Mucosa of rectum (tissue), 2 donors: Measurements from ENCODE around the gene AKAP10.
A peak's percentile ranks its signal among the peaks of the same experiment; 100 is the strongest.

Experiments used
- H3K27ac ChIP-seq, 2 donors: one replicate each; pipeline ENCODE4 v1.7.0; 2013; ENCODE audit warnings: inconsistent platforms in 2 of 2, low read depth in 2 of 2, low read length in 2 of 2
- H3K27me3 ChIP-seq, 2 donors: one replicate each; pipeline ENCODE4 v1.7.0; 2013; ENCODE audit warnings: low read length in 2 of 2; ENCODE audit not compliant: control insufficient read depth in 2 of 2, insufficient read depth in 2 of 2
- H3K36me3 ChIP-seq, 2 donors: one replicate each; pipeline ENCODE4 v1.7.0; 2013; ENCODE audit warnings: low read length in 2 of 2; ENCODE audit not compliant: control insufficient read depth in 2 of 2, insufficient read depth in 2 of 2
- H3K4me1 ChIP-seq, 2 donors: one replicate each; pipeline ENCODE4 v1.7.0; 2013; ENCODE audit warnings: low read length in 2 of 2, mild to moderate bottlenecking in 1 of 2; ENCODE audit not compliant: control insufficient read depth in 2 of 2, insufficient read depth in 2 of 2
- H3K4me3 ChIP-seq, 2 donors: one replicate each; pipeline ENCODE4 v1.7.0; 2013; ENCODE audit warnings: low read length in 2 of 2
- H3K9ac ChIP-seq, 2 donors: one replicate each; pipeline ENCODE4 v1.7.0; 2013; ENCODE audit warnings: low read length in 2 of 2, low read depth in 1 of 2, mild to moderate bottlenecking in 1 of 2
- H3K9me3 ChIP-seq, 2 donors: one replicate each; pipeline ENCODE4 v1.7.0; 2013; ENCODE audit warnings: low read length in 2 of 2; ENCODE audit not compliant: control insufficient read depth in 2 of 2
- donor health status: healthy.
- donor health status: Normal muscosa, but diverticular disease.

Gene AKAP10

DNA sequence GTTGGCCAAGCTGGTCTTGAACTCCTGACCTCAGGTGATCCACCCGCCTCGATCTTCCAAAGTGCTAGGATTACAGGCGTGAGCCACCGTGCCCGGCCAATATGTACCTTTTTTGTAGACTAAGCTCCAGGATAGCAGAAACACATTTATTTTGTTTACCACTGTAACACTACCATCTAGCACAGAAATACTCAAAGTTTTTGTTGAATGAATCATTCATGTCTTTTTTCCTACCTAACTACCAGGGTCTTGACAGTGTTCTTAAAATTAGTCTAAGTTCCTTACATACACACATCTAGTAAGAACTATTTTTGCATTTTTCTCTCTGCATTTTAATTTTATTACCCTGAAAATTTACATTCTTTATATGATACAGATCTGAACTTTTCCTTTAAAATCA, 44.4 kb downstream of the AKAP10 start:
- H3K9me3 ChIP-seq, result no peaks in the 10 kb centered on the region
- no peak overlapping the region for H3K27ac ChIP-seq
- no peaks in the 10 kb centered on the region for H3K4me1 ChIP-seq
- H3K36me3 ChIP-seq, result peaks cover 32 to 54% of the 10 kb centered on the region in 2 donors
- H3K4me3 ChIP-seq, result no peak overlapping the region
- no peaks in the 10 kb centered on the region for H3K27me3 ChIP-seq
- no peak overlapping the region for H3K9ac ChIP-seq

DNA sequence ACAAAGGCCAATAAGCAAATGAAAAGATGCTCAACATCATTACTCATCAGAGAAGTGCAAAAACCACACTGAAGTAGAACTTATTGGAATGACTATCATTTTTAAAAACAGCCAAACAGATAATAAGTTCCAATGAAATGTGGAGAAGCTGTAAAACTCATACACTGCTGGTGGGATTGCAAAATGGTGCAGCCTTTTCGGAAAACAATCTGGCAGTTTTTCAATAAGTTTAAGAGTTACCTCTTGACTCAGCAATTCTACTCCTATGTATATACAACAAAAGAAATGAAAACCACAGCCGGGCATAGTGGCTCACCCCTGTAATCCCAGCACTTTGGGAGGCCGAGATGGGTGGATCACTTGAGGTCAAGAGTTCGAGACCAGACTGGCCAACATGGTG, 49.3 kb downstream of the AKAP10 start:
- no peak overlapping the region for H3K27ac ChIP-seq
- H3K4me3 ChIP-seq, result no peak overlapping the region
- no peaks in the 10 kb centered on the region for H3K9me3 ChIP-seq
- no peak overlapping the region for H3K9ac ChIP-seq
- no peaks in the 10 kb centered on the region for H3K27me3 ChIP-seq
- no peaks in the 10 kb centered on the region for H3K4me1 ChIP-seq
- peaks cover 27 to 42% of the 10 kb centered on the region in 2 donors for H3K36me3 ChIP-seq

DNA sequence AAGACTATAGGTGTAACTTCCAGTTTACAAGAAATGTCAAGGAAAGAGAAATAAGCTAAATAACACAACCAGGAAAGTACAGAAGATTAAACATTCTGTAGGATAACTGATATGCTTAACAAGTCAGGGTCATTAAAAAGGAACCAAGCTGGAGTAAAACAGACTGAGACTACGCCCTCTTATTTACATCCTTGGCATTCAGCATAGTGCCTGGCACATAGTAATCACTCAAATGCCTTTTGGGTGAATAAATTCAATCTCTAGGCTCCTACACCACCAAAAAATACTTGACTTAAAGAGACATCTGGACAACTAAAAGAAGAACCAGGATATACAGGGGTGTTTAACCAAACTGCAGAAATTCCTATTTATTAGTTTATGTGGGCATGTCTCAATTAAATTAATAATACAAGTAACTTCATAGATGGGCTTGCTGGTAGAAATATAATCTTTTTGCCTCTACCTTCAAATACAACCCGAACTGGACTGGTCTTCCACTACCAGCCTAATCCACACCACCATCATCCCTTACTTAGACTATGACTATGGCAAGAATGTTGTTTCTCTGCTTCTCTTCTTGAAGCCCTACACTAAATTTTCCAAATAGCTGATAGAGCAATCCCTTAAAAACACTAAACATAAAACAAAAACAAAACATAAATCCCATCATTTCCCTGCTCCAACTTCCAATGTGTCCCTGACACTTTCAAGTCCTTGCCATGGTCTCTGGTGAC, 62.2 kb downstream of the AKAP10 start:
- Histone ChIP-seq H3K9ac (no peak overlapping the region), H3K27me3 (no peaks in the 10 kb centered on the region), H3K36me3 (peaks cover 16 to 38% of the 10 kb centered on the region in 2 donors), H3K9me3 (no peaks in the 10 kb centered on the region), H3K4me3 (no peak overlapping the region), H3K4me1 (no peaks in the 10 kb centered on the region), H3K27ac (no peak overlapping the region)

DNA sequence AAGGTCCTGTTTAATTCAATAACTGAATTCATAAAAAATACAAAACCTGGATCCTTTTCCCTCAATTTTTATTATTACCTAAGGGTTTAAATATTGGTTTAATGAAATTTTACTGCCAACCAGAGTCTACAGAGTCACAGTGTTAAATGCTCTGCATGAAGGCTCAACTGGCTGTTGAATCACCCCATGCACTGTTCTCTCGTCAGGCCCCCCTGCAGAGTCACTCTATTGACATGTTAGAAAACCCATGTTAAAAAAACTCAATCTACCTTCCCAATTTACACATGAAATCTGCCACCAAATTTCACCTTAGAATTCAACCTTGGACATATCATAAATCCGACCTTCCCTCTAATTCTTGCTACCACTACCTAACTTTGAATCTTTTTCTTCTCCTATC, 66.6 kb downstream of the AKAP10 start:
- H3K9ac ChIP-seq, result no peak overlapping the region
- no peaks in the 10 kb centered on the region for H3K4me1 ChIP-seq
- no peaks in the 10 kb centered on the region for H3K27me3 ChIP-seq
- H3K4me3 ChIP-seq, result no peak overlapping the region
- H3K27ac ChIP-seq, result no peak overlapping the region
- H3K9me3 ChIP-seq, result no peaks in the 10 kb centered on the region
- peaks cover 31 to 46% of the 10 kb centered on the region in 2 donors for H3K36me3 ChIP-seq

DNA sequence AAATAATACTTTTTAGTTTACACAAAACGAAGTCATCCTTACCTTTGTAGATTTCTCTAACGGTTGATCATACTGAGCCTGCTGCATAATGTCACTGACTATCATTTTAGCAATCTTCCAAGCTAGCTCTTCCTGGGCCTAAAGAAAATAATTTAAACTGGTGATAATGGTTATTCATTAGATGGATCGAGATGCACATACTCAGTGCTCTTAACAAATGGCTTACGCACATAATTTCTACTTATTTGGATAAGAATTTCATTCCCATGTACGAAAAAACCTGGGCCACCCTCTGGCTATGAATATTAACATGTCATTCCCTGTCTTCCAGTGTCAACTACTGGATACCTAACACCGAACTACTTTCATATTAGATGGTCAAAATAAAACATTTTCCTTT, 68.5 kb downstream of the AKAP10 start:
- Histone ChIP-seq H3K27ac (no peak overlapping the region), H3K36me3 (peaks cover 36 to 47% of the 10 kb centered on the region in 2 donors), H3K4me1 (no peaks in the 10 kb centered on the region), H3K9ac (no peak overlapping the region), H3K9me3 (no peaks in the 10 kb centered on the region), H3K4me3 (no peak overlapping the region), H3K27me3 (no peaks in the 10 kb centered on the region)

DNA sequence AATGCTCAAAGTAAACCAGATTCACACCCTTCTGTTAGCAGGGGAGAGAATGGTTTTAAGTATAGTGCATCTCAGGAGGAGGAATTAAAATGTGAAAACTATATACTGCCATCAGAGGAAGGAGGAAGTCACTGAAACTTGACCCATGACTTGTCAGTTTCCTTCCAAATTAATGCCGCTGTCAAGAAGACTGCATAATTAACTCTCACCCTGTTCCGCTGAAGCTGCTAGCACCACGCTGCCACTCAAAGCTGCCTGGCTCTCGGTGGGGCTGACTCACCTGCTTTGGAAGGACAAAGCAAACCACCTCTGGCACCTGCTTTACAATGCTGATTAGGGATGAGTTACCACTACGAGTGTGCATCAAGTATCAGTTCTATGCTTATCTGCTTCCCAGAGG, 72.1 kb downstream of the AKAP10 start:
- Histone ChIP-seq H3K9me3 (no peaks in the 10 kb centered on the region), H3K9ac (no peak overlapping the region), H3K27me3 (no peaks in the 10 kb centered on the region), H3K4me1 (no peaks in the 10 kb centered on the region), H3K36me3 (peaks cover 32 to 43% of the 10 kb centered on the region in 2 donors), H3K27ac (no peak overlapping the region), H3K4me3 (no peak overlapping the region)

DNA sequence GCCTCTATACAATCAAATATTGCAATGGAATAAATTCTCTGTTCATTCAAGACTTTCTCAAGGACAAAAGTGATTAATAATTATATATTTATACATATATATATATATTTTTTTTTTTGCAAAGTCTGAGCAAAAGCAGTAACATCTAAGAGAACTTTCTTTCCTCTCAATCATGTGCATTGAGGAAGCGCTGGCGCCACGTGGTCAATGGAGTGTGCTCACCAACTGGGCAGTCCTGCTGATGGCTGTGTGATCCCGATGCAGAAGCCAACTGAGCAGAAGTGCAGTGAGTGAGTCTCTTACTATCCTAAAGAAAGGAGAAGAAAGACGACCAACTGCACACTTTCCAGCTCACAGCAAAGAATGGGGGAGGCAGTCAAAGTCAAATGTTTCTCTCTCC, 72.7 kb downstream of the AKAP10 start:
- peaks cover 32 to 43% of the 10 kb centered on the region in 2 donors for H3K36me3 ChIP-seq

DNA sequence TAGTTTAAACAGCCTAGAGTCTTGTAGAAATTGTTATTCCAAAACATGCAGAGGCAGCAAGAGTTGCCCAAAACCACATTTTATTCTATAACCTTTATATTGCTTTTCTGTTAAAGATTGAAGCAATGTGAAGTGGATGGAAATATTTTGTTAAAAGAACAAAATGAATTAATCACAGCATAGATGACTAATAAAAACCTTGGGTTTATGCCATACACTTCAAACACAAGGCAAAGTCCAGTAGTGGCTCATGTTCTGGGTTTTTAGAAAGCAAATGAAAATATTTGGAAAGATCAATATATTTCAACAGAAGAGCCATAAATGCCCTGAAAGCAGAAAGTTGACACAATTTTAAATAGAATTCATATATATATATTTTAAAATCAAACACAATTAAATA, 73.2 kb downstream of the AKAP10 start:
- Histone ChIP-seq H3K4me3 (no peak overlapping the region), H3K27ac (no peak overlapping the region), H3K4me1 (no peaks in the 10 kb centered on the region), H3K9me3 (no peaks in the 10 kb centered on the region), H3K36me3 (peaks cover 28 to 38% of the 10 kb centered on the region in 2 donors), H3K9ac (no peak overlapping the region), H3K27me3 (no peaks in the 10 kb centered on the region)

More for the DNA sequence above, 72.7 kb downstream of the AKAP10 start:
- H3K4me1 ChIP-seq, result no peaks in the 10 kb centered on the region
- no peaks in the 10 kb centered on the region for H3K9me3 ChIP-seq
- no peak overlapping the region for H3K4me3 ChIP-seq
- H3K9ac ChIP-seq, result no peak overlapping the region
- no peaks in the 10 kb centered on the region for H3K27me3 ChIP-seq
- H3K27ac ChIP-seq, result no peak overlapping the region

DNA sequence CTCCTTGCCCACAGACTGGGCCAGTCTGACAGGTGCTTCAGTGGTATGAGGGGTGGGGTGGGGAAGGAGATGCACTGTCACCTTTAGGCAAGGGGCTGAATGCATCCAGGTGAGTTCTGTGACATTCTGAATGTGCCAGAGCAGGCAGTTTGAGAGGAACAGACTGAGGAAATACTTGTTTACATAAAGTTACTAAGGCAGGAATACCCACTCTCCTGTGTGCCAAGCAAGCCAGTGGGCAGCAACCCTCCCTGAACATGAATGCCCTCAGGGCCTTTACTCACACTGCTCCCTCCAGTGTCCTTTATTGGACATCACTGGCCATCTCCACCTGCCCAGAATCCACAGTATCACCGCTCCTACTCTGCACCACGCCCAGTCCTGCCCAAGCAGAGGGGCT, 76.8 kb downstream of the AKAP10 start:
- Histone ChIP-seq H3K9me3 (no peaks in the 10 kb centered on the region), H3K9ac (no peak overlapping the region), H3K4me1 (peaks cover 3 to 6% of the 10 kb centered on the region in 2 donors), H3K27ac (no peak overlapping the region), H3K27me3 (no peaks in the 10 kb centered on the region), H3K4me3 (no peak overlapping the region), H3K36me3 (peaks cover 9 to 17% of the 10 kb centered on the region in 2 donors)

DNA sequence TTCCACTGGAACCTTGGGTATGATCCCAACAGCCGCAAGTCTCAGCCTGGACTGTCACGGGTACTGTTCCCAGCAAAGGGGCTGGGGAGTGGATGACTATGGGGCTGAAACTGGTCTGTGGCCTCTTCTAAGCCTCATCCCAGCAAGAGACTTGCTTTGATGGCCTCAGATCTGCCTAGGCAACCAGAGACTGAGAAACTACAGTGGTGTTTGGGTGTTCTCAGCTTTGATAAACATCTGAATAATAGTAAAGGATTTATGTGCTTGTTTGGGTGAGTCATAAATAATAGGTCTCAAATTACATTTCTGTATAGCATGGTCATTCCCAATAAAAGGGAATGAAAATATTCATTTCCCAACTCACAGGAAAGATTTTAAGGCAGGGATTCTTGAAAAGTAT, 79.7 kb downstream of the AKAP10 start:
- peak overlapping the region in 1 of 2 donors; percentile 44 for H3K27ac ChIP-seq
- H3K4me3 ChIP-seq, result no peak overlapping the region
- H3K9ac ChIP-seq, result no peak overlapping the region
- H3K9me3 ChIP-seq, result no peaks in the 10 kb centered on the region
- no peaks in the 10 kb centered on the region for H3K27me3 ChIP-seq
- peaks cover 0 to 7% of the 10 kb centered on the region in 2 donors for H3K36me3 ChIP-seq
- H3K4me1 ChIP-seq, result peaks cover 3 to 6% of the 10 kb centered on the region in 2 donors
